Lung (tissue), 12 donors: Measurements from ENCODE around the gene BSN. TPM values are rescaled to one million over a fixed set of nuclear protein-coding genes. Genes with fewer than 3 reads are reported as not detected.

Experiments used
- ATAC-seq: fragments of 200-7000 bp; cut with Tn5 transposase; one replicate; pipeline ENCODE4 v1.9.1; 2020; ENCODE audit warnings: moderate number of reproducible peaks; ENCODE audit not compliant: insufficient read depth, low FRiP score
- DNase-seq, 3 donors: peaks; one replicate each; pipeline ENCODE4 v3.0.0-alpha.2; 2013 to 2017
- H3K27ac ChIP-seq, 2 donors: one replicate each; pipeline ENCODE4 v1.5.1; 2013; ENCODE audit warnings: mild to moderate bottlenecking in 2 of 2, moderate library complexity in 2 of 2, control low read depth in 1 of 2, inconsistent platforms in 1 of 2, low read depth in 1 of 2, low read length in 1 of 2
- H3K27me3 ChIP-seq, 3 donors: one replicate each; pipeline ENCODE4 v1.5.1; 2013; ENCODE audit warnings: low read length in 2 of 3; ENCODE audit not compliant: control insufficient read depth in 3 of 3, insufficient read depth in 3 of 3
- H3K36me3 ChIP-seq, 4 donors: one replicate each; pipeline ENCODE4 v1.5.1; 2013; ENCODE audit warnings: low read length in 4 of 4, mild to moderate bottlenecking in 1 of 4, moderate library complexity in 1 of 4; ENCODE audit not compliant: control insufficient read depth in 4 of 4, insufficient read depth in 4 of 4
- H3K4me1 ChIP-seq, 5 donors: one replicate each; pipeline ENCODE4 v1.5.1; 2013; ENCODE audit warnings: low read length in 5 of 5, mild to moderate bottlenecking in 2 of 5, moderate library complexity in 1 of 5; ENCODE audit not compliant: control insufficient read depth in 5 of 5, insufficient read depth in 5 of 5
- H3K4me3 ChIP-seq: one replicate; pipeline ENCODE4 v1.5.1; 2013; ENCODE audit warnings: mild to moderate bottlenecking, control low read depth, moderate library complexity
- H3K9ac ChIP-seq, 2 donors: one replicate each; pipeline ENCODE4 v1.5.1; 2013; ENCODE audit warnings: low read length in 2 of 2, control low read depth in 1 of 2; ENCODE audit not compliant: insufficient read depth in 1 of 2
- H3K9me3 ChIP-seq, 4 donors: one replicate each; pipeline ENCODE4 v1.5.1; 2013; ENCODE audit warnings: low read length in 3 of 4, mild to moderate bottlenecking in 1 of 4, moderate library complexity in 1 of 4; ENCODE audit not compliant: control insufficient read depth in 4 of 4, insufficient read depth in 3 of 4
- WGBS, 2 donors: extraction: QIAGEN DNeasy Blood & Tissue Kit; methylation state at CpG; one replicate each; pipeline ENCODE4 v1.1.7; 2013; 5-methylcytosine and 5-hydroxymethylcytosine counted together
- polyA plus RNA-seq, 2 donors: library from polyadenylated mRNA; stranded (reverse); fragments of 200-250 nt; gene quantifications; one replicate each; pipeline ENCODE4 v1.2.1, GENCODE V29; 2013
- total RNA-seq, 2 donors: library from RNA; depleted of rRNA in 1 of 2; stranded (reverse); fragments of >200 nt in 1 of 2; gene quantifications; one replicate each; pipeline ENCODE4 v1.2.1, GENCODE V29; 2014 to 2021
- TF ChIP-seq, protein P1 (sequence below): IDR thresholded peaks from 2 replicates; pipeline ENCODE4 v1.5.1; 2012; ENCODE audit warnings: mild to moderate bottlenecking; ENCODE audit errors: control extremely low read depth, extremely low read depth
- donor health status: control.
- donor health status: control.
- donor health status: Bipolar disorder and iron deficiency.
- donor health status: healthy.
- donor health status: DM: yes; HTN: yes; CAD: no.

Gene BSN
- total and polyA plus RNA-seq, 4 donors: 0.09 to 0.71 (median 0.47) TPM

DNA sequence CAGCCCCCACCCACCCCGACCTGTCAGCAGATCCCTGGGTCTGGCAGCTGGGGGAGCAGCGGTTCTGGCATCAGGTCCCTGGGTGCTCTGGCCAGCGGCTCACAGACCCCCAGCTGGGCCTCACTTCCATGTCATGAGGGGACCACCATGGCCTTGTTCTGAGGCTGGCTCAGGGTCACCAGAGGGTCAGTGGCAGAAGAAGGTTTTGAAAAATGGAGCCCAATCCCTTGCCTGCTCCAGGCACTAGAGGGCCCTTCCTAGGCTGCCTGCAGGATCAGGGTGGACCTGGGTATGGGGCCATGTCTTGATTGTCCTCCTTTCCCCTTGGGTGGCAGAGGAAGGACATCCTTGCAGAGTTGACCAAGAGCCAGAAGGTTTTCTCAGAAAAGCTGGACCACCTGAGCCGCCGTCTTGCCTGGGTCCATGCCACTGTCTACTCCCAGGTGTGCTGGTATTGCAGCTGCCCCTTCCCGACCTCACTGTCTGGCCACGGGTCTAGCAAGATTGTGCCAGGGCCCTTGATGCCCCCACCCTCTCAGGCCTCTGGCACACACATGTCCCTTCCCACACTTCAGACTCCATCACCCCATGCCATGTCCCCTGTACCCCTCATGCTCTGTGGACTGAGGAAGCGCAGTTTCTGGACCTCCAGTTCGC, 152.3 kb downstream of the BSN start:
- 93 to 94% methylated on average over 9 of the region's 9 CpGs for WGBS, 2 donors
- no peak for DNase-seq
- Histone ChIP-seq H3K9ac (no peak overlapping the region), H3K4me3 (no peak overlapping the region), H3K9me3 (no peaks in the 10 kb centered on the region), H3K27ac (no peak overlapping the region), H3K4me1 (peaks cover 0 to 5% (median 0%) of the 10 kb centered on the region in 5 donors), H3K36me3 (peaks cover 0 to 47% (median 22%) of the 10 kb centered on the region in 4 donors), H3K27me3 (no peaks in the 10 kb centered on the region)
- ATAC-seq: no peak
- TF ChIP-seq, protein P1, sequence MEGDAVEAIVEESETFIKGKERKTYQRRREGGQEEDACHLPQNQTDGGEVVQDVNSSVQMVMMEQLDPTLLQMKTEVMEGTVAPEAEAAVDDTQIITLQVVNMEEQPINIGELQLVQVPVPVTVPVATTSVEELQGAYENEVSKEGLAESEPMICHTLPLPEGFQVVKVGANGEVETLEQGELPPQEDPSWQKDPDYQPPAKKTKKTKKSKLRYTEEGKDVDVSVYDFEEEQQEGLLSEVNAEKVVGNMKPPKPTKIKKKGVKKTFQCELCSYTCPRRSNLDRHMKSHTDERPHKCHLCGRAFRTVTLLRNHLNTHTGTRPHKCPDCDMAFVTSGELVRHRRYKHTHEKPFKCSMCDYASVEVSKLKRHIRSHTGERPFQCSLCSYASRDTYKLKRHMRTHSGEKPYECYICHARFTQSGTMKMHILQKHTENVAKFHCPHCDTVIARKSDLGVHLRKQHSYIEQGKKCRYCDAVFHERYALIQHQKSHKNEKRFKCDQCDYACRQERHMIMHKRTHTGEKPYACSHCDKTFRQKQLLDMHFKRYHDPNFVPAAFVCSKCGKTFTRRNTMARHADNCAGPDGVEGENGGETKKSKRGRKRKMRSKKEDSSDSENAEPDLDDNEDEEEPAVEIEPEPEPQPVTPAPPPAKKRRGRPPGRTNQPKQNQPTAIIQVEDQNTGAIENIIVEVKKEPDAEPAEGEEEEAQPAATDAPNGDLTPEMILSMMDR: no peak

DNA sequence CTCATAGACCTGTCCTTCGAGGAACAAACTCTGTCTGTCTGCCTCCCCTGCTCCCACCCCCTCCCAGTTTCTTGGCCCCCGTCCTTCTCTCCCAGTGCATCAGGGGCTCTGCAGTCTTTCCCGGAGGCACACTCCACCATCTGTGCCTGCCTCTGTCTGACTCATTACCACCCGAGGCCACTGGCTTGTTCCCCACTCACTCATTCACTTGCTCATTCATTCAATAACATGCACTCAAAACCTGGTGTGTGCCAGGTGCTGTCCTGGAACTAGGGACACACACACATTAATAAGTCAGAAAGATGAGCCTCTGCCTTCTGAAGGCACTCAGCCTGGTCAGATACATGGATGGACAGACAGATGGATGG, 152.8 kb downstream of the BSN start:
- Histone ChIP-seq H3K4me3 (no peak overlapping the region), H3K9me3 (no peaks in the 10 kb centered on the region), H3K27me3 (no peaks in the 10 kb centered on the region), H3K9ac (no peak overlapping the region), H3K4me1 (peaks cover 0 to 5% (median 0%) of the 10 kb centered on the region in 5 donors), H3K36me3 (peaks cover 0 to 42% (median 22%) of the 10 kb centered on the region in 4 donors), H3K27ac (no peak overlapping the region)
- TF ChIP-seq, protein P1: no peak
- WGBS, 2 donors: 85 to 87% methylated on average over 4 of the region's 4 CpGs
- no peak for DNase-seq
- ATAC-seq: no peak

DNA sequence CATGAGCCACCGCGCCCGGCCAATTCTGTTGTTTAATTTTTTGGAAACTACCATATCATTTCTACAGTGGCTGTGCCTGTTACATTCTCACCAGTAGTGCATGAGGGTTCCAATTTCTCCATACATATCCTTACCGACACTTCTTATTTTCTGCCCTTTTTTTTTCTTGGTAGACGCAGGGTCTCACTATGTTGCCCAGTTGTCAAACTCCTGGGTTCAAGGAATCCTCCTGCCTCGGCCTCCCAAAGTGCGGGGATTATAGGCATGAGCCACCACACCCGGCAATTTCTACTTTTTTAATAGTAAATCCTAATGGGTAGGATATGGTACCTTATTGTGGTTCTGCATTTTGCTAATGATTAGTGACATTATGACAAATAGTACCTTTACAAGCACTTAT, 155.6 kb downstream of the BSN start:
- TF ChIP-seq, protein P1: no peak
- no peak overlapping the region for H3K27ac ChIP-seq

More for the DNA sequence above, 155.6 kb downstream of the BSN start:
- Histone ChIP-seq H3K9ac (no peak overlapping the region), H3K36me3 (peaks cover 0 to 33% (median 9%) of the 10 kb centered on the region in 4 donors), H3K27me3 (no peaks in the 10 kb centered on the region), H3K9me3 (no peaks in the 10 kb centered on the region), H3K4me3 (no peak overlapping the region), H3K4me1 (peaks cover 0 to 3% (median 0%) of the 10 kb centered on the region in 5 donors)
- ATAC-seq (no peak), DNase-seq (no peak)
- WGBS, 2 donors: 93 to 99% methylated on average over 8 of the region's 8 CpGs
